MM.1S (cell line): ENCODE data around the gene TJAP1.

ENCODE experiments used
- DNase-seq: peaks from one replicate; pipeline ENCODE4 v3.0.0-alpha.2; 2015
- H2AFZ ChIP-seq: fragments of 300-600 bp; sonication (generic); 2 replicates; pipeline ENCODE4 v1.6.0; 2016; ENCODE audit warnings: antibody characterized with exemption, low read length
- H3F3A ChIP-seq: fragments of 300-600 bp; sonication (generic); 2 replicates; pipeline ENCODE4 v1.6.1; 2016; ENCODE audit warnings: mild to moderate bottlenecking, antibody characterized with exemption, low read length, moderate library complexity, mixed read lengths; ENCODE audit not compliant: insufficient read depth
- H3K27ac ChIP-seq: fragments of 300-600 bp; sonication (generic); 2 replicates; pipeline ENCODE4 v1.5.1; 2016; ENCODE audit warnings: mild to moderate bottlenecking, low read length
- H3K27me3 ChIP-seq: fragments of 300-600 bp; sonication (generic); replicated peaks from 2 replicates; pipeline ENCODE4 v1.6.0; 2016; ENCODE audit warnings: low read length; ENCODE audit not compliant: insufficient read depth
- H3K36me3 ChIP-seq: fragments of 300-600 bp; sonication (generic); replicated peaks from 2 replicates; pipeline ENCODE4 v1.6.1; 2016; ENCODE audit warnings: mild to moderate bottlenecking, low read length, mixed read lengths; ENCODE audit not compliant: insufficient read depth
- H3K4me1 ChIP-seq: fragments of 300-600 bp; sonication (generic); 2 replicates; pipeline ENCODE4 v1.6.1; 2016; ENCODE audit warnings: low read length, mixed read lengths
- H3K4me2 ChIP-seq: fragments of 300-600 bp; sonication (generic); 2 replicates; pipeline ENCODE4 v1.6.0; 2016; ENCODE audit warnings: low read depth, low read length
- H3K4me3 ChIP-seq: fragments of 300-600 bp; sonication (generic); 2 replicates; pipeline ENCODE4 v1.5.1; 2016; ENCODE audit warnings: low read length, mixed read lengths
- H3K79me2 ChIP-seq: fragments of 300-600 bp; sonication (generic); 2 replicates; pipeline ENCODE4 v1.6.1; 2016; ENCODE audit warnings: mixed run types, low read length, mixed read lengths
- H3K9ac ChIP-seq: fragments of 300-600 bp; sonication (generic); 2 replicates; pipeline ENCODE4 v1.6.1; 2016; ENCODE audit warnings: low read length, mixed read lengths
- H3K9me2 ChIP-seq: fragments of 300-600 bp; sonication (generic); replicated peaks from 2 replicates; pipeline ENCODE4 v1.6.1; 2016; ENCODE audit warnings: mild to moderate bottlenecking, low read length, mixed read lengths; ENCODE audit not compliant: insufficient read depth
- H3K9me3 ChIP-seq: fragments of 300-600 bp; sonication (generic); replicated peaks from 2 replicates; pipeline ENCODE4 v1.6.1; 2016; ENCODE audit warnings: mild to moderate bottlenecking, low read length, mixed read lengths; ENCODE audit not compliant: insufficient read depth
- H4K20me1 ChIP-seq: fragments of 300-600 bp; sonication (generic); 2 replicates; pipeline ENCODE4 v1.6.1; 2016; ENCODE audit warnings: mild to moderate bottlenecking, low read length, moderate library complexity, mixed read lengths; ENCODE audit not compliant: insufficient read depth
- CTCF ChIP-seq: fragments of 300-600 bp; sonication (generic); IDR thresholded peaks from 2 replicates; pipeline ENCODE4 v1.5.1; 2016; ENCODE audit warnings: antibody characterized with exemption, low read length, mixed read lengths
- EZH2 ChIP-seq: fragments of 300-600 bp; sonication (generic); optimal IDR thresholded peaks from 2 replicates; pipeline ENCODE3; 2017; ENCODE audit warnings: low read depth, mild to moderate bottlenecking, antibody characterized with exemption, low read length, mixed read lengths
- EZH2phosphoT487 ChIP-seq: fragments of 300-600 bp; sonication (generic); IDR thresholded peaks from 2 replicates; pipeline ENCODE4 v1.6.1; 2018; ENCODE audit warnings: antibody characterized with exemption, low read length

Gene TJAP1

GRCh38 chr6:43475516-43475915 lies 1.9 kb upstream of the TJAP1 start:
- DNase-seq, result no peak
- Histone ChIP-seq H3K9ac (no peak overlapping the region), H3K4me1 (peaks cover 7% of the 10 kb centered on the region), H3K79me2 (peaks cover 30% of the 10 kb centered on the region), H3K36me3 (no peaks in the 10 kb centered on the region), H3K9me3 (no peaks in the 10 kb centered on the region), H3K27ac (no peak overlapping the region), H3F3A (no peaks in the 10 kb centered on the region), H4K20me1 (no peaks in the 10 kb centered on the region), H3K27me3 (no peaks in the 10 kb centered on the region), H3K4me3 (no peak overlapping the region), H3K4me2 (no peak overlapping the region), H2AFZ (no peak overlapping the region), H3K9me2 (no peaks in the 10 kb centered on the region)
- no peak for TF ChIP-seq EZH2
- no peak for TF ChIP-seq EZH2phosphoT487
- no peak for TF ChIP-seq CTCF

DNA sequence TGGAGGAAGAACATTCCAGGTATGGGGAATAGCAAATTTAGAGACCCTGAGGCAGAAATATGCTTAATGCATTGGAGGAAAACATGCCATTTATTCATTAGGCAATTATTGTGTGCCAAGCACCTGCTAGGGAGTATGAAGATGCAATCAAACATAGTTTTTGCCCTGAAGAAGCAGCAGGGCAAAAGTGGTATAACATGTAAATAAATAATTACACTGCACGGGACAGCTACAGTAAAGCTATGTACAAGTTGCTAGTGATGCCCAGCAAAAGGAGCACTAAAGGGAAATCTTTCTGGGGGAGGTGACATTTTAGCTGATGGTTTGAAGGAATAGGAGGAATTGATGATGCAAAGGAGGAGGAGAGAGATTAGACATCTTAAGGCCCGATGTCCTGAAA lies 624 bp upstream of the TJAP1 start:
- Histone ChIP-seq H2AFZ (peak overlapping the region; percentile 95), H3K27me3 (no peaks in the 10 kb centered on the region), H4K20me1 (no peaks in the 10 kb centered on the region), H3K9me2 (no peaks in the 10 kb centered on the region), H3K79me2 (peaks cover 40% of the 10 kb centered on the region), H3K4me3 (peak overlapping the region; percentile 79), H3K9me3 (no peaks in the 10 kb centered on the region), H3K36me3 (no peaks in the 10 kb centered on the region), H3K4me2 (peak overlapping the region; percentile 98), H3K9ac (peak overlapping the region; percentile 85; the same call in 1 of the 2 replicates), H3K27ac (no peak overlapping the region), H3F3A (no peaks in the 10 kb centered on the region), H3K4me1 (peaks cover 7% of the 10 kb centered on the region)
- no peak for TF ChIP-seq CTCF
- TF ChIP-seq EZH2, result no peak
- no peak for TF ChIP-seq EZH2phosphoT487
- peak; percentile 36 for DNase-seq

DNA sequence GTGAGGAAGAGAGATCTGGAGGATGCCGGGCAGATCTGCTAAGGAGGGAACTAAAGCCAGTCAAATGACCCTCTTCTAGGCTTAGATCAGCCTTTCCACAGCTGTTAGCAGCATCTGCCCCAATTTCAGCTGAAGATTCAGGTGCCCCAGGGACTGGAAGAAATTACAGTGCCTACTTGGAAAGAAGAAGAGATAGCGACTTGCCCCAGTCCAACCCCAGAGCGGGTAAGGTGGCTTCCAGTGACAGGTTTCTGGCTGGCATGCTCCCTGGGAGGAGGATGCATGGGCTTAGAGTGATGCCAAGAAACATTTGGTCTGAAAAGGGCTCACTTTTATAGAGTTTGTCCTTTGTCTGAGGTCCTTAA lies 620 bp downstream of the TJAP1 start:
- TF ChIP-seq EZH2phosphoT487 (no peak), CTCF (no peak), EZH2 (no peak)
- peak overlapping the region; percentile 79 for H3K4me3 ChIP-seq
- H3K79me2 ChIP-seq, result peaks cover 50% of the 10 kb centered on the region
- peaks cover 7% of the 10 kb centered on the region for H3K4me1 ChIP-seq
- no peak for DNase-seq
- no peaks in the 10 kb centered on the region for H3K36me3 ChIP-seq
- peak overlapping the region; percentile 95 for H2AFZ ChIP-seq
- peak overlapping the region; percentile 85 for H3K9ac ChIP-seq
- H3F3A ChIP-seq, result no peaks in the 10 kb centered on the region
- no peaks in the 10 kb centered on the region for H4K20me1 ChIP-seq
- no peaks in the 10 kb centered on the region for H3K9me2 ChIP-seq
- no peaks in the 10 kb centered on the region for H3K27me3 ChIP-seq
- no peaks in the 10 kb centered on the region for H3K9me3 ChIP-seq
- H3K4me2 ChIP-seq, result peak overlapping the region; percentile 98
- peak overlapping the region; percentile 32; the same call in 1 of the 2 replicates for H3K27ac ChIP-seq
